ENCODE results near the gene JMJD8. TPM values are rescaled to one million over a fixed set of nuclear protein-coding genes. Genes with fewer than 3 reads are reported as not detected.

Gene JMJD8
- total RNA-seq, 1 experiment from 2014 or later = 73.9 TPM

DNA sequence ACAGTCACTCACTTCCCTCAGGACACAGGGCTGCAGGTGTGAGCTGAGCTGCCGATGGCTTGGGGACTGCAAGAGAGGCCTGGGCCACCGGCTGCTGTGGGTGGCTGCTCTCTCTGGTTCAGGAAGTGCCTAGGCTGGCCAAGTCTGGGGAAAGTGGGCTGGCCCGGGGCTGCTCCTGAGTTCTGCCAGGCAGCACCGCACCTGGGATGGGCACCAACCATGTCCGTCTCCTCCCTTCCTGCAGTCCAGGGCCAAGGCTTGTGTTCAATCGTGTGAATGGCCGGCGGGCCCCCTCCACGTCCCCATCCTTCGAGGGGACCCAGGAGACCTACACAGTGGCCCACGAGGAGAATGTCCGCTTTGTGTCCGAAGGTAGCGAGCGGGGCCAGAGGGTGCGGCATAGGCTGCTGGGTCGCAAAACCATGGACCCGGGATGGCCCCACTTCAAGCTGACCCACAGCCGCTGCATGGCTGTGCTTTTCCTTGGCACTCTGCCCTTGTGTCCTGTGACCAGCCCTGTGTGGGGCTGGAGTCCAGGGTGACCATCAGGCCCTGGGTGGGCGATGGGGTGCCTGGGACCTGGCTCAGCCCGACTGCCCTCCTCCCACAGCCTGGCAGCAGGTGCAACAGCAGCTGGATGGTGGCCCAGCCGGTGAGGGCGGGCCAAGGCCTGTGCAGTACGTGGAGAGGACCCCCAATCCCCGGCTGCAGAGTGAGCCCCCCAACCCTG, 36.8 kb downstream of the JMJD8 start:
- in situ Hi-C loops (cut with HindIII; ENCODE audit: low pct_unique_long_range_greater_than_20kb, low sequenced_read_pairs) (no loop called here), intact Hi-C loops (cut with micrococcal nuclease; ENCODE audit: unreplicated experiment) (no loop called here)
- Histone ChIP-seq H3K36me3 (ENCODE audit: control insufficient read depth, insufficient read depth, low read length) (no peaks in the 10 kb centered on the region), H3K4me3 (ENCODE audit: low read depth in 2 of 2, low read length in 2 of 2) (no peak overlapping the region), H3K9me3 (ENCODE audit: control insufficient read depth, insufficient read depth, low read depth, low read length) (no peaks in the 10 kb centered on the region), H3K27me3 (ENCODE audit: control insufficient read depth, insufficient read depth, low read length) (no peaks in the 10 kb centered on the region), H3K27ac (ENCODE audit: low read length) (peak overlapping the region; percentile 49), H3K4me1 (ENCODE audit: control insufficient read depth, insufficient read depth, low read length) (peaks cover 47% of the 10 kb centered on the region)
- POLR2A ChIA-PET = no interaction called here
- CTCF ChIA-PET = no interaction called here
- no TSS peak for BruUV-seq (replicated peaks)
- ATAC-seq = no peak
- no peak for DNase-seq (ENCODE audit: low read depth, low spot score)
- TF ChIP-seq SIN3A (IDR thresholded peaks at IDR 0.05; ENCODE audit: borderline replicate concordance, insufficient read depth, low read depth, low read length) = no peak
- TF ChIP-seq TCF7L2 (IDR thresholded peaks at IDR 0.05; ENCODE audit: low read depth, low read length) = no peak
- TF ChIP-seq REST (IDR thresholded peaks at IDR 0.05; ENCODE audit: insufficient read depth in 1 of 2, low read depth in 2 of 2, low read length in 1 of 2) = no peak
- no peak for TF ChIP-seq CTCF (IDR thresholded peaks at IDR 0.05)
- no peak for TF ChIP-seq POLR2AphosphoS5 (IDR thresholded peaks at IDR 0.05; ENCODE audit: low read depth, low read length)

DNA sequence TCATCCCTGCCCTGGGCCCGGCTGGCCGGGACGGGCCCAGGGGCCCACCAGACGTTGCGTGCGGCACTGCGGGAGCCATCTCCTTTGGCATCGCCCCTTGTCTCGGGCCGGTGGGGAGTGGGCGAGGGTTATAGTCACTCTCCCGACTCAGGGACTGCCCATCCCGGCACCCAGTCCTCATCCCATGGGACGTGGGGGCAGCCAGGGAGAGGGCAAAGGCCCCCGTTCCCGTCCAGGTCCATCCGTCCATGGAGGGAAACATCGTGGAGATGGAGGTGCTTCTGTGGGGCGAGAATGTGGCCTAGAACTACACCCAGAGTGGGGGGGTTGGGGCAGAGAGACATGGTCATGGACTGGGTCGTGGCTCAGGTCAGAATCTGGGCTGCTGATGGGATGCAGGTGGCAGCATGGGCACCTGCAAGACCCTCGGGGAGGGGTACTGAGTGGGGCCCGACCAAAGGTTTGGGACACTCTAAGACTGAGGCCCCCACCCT, 37.4 kb downstream of the JMJD8 start:
- POLR2A ChIA-PET = no interaction called here
- ATAC-seq (no peak), DNase-seq (ENCODE audit: low read depth, low spot score) (no peak)
- no peaks in the 10 kb centered on the region for H3K9me3 ChIP-seq (ENCODE audit: control insufficient read depth, insufficient read depth, low read depth, low read length)
- H3K4me1 ChIP-seq (ENCODE audit: control insufficient read depth, insufficient read depth, low read length) = peaks cover 47% of the 10 kb centered on the region
- no peak overlapping the region for H3K4me3 ChIP-seq (ENCODE audit: low read depth in 2 of 2, low read length in 2 of 2)
- intact Hi-C loops (cut with micrococcal nuclease; ENCODE audit: unreplicated experiment) = no loop called here
- no peaks in the 10 kb centered on the region for H3K27me3 ChIP-seq (ENCODE audit: control insufficient read depth, insufficient read depth, low read length)
- no TSS peak for BruUV-seq (replicated peaks)
- CTCF ChIA-PET = no interaction called here
- in situ Hi-C loops (cut with HindIII; ENCODE audit: low pct_unique_long_range_greater_than_20kb, low sequenced_read_pairs) = no loop called here
- TF ChIP-seq CTCF (IDR thresholded peaks at IDR 0.05) = no peak
- TF ChIP-seq POLR2AphosphoS5 (IDR thresholded peaks at IDR 0.05; ENCODE audit: low read depth, low read length) = no peak
- H3K27ac ChIP-seq (ENCODE audit: low read length) = peak overlapping the region; percentile 49
- no peaks in the 10 kb centered on the region for H3K36me3 ChIP-seq (ENCODE audit: control insufficient read depth, insufficient read depth, low read length)
